ENCODE results near the gene PRM1.

PRM1 gene

GRCh38 chr16:11280616-11281522 is at the start of gene PRM1:
Gene PRM1 (minus strand): TSS chr16:11281330. CDS start chr16:11281238, 92 bp downstream.
- DNase-seq, result no peak

- DNase-seq, result no peak
Observed at GRCh38 chr16:11330526-11331237, 49.6 kb upstream of the PRM1 start.

- DNase-seq, result no peak
Observed at GRCh38 chr16:11329891-11330290, 48.8 kb upstream of the PRM1 start.

- DNase-seq, result no peak
Observed at GRCh38 chr16:11329071-11329491, 48.0 kb upstream of the PRM1 start.

- peak; percentile 62 for DNase-seq
Observed at GRCh38 chr16:11328172-11329070, 47.3 kb upstream of the PRM1 start.

GRCh38 chr16:11327277-11328171 is 46.4 kb upstream of the PRM1 start:
- DNase-seq, result peak; percentile 13

GRCh38 chr16:11326737-11327276 is 45.7 kb upstream of the PRM1 start:
- DNase-seq, result no peak

- no peak for DNase-seq
Observed at GRCh38 chr16:11326084-11326736, 45.1 kb upstream of the PRM1 start.

GRCh38 chr16:11325404-11326083 is 44.4 kb upstream of the PRM1 start:
- peak; percentile 41 for DNase-seq

- no peak for DNase-seq
Observed at GRCh38 chr16:11323551-11324336, 42.6 kb upstream of the PRM1 start.

GRCh38 chr16:11322823-11323222 is 41.7 kb upstream of the PRM1 start:
- DNase-seq, result no peak

GRCh38 chr16:11321662-11322061 is 40.5 kb upstream of the PRM1 start:
- no peak for DNase-seq

- DNase-seq, result no peak
Observed at GRCh38 chr16:11320170-11320569, 39.0 kb upstream of the PRM1 start.

- DNase-seq, result peak; percentile 15
Observed at GRCh38 chr16:11319529-11320146, 38.5 kb upstream of the PRM1 start.

GRCh38 chr16:11318817-11319216 is 37.7 kb upstream of the PRM1 start:
- no peak for DNase-seq

- no peak for DNase-seq
Observed at GRCh38 chr16:11316331-11317015, 35.3 kb upstream of the PRM1 start.

GRCh38 chr16:11315510-11315909 is 34.4 kb upstream of the PRM1 start:
- DNase-seq, result no peak

- DNase-seq, result no peak
Observed at GRCh38 chr16:11314309-11314894, 33.3 kb upstream of the PRM1 start.

Data from stimulated activated CD4-positive, alpha-beta T cell treated with anti-CD3 and anti-CD28 coated beads, Interleukin-15, amount 100 ng/mL, for 24 hours (primary cell).